Lower lobe of right lung (tissue), 2 donors: ENCODE measurements around the gene RBM14. TPM values are rescaled to one million over a fixed set of nuclear protein-coding genes. Genes with fewer than 3 reads are reported as not detected.
"Not testable (repeated sequence)": the region's sequence is repeated elsewhere in the genome, so short reads cannot be mapped to it uniquely, and the experiment has no call there.

Experiments used
- ATAC-seq, 2 donors: fragments of 200-7000 bp; cut with Tn5 transposase; one replicate each; pipeline ENCODE4 v1.9.1; 2020 to 2022; ENCODE audit warnings: mild to moderate bottlenecking in 2 of 2, moderate library complexity in 2 of 2
- DNase-seq: peaks from one replicate; pipeline ENCODE4 v3.0.0-alpha.2; 2020
- H3K27ac ChIP-seq: fragments of 200-600 bp; one replicate; pipeline ENCODE4 v1.8.0; 2022
- H3K27me3 ChIP-seq: fragments of 200-600 bp; one replicate; pipeline ENCODE4 v1.8.0; 2022; ENCODE audit warnings: low read depth
- H3K36me3 ChIP-seq: fragments of 200-600 bp; one replicate; pipeline ENCODE4 v1.8.0; 2022; ENCODE audit warnings: mild to moderate bottlenecking
- H3K4me1 ChIP-seq: fragments of 200-600 bp; one replicate; pipeline ENCODE4 v1.8.0; 2022
- H3K4me3 ChIP-seq: fragments of 200-600 bp; one replicate; pipeline ENCODE4 v1.8.0; 2022; ENCODE audit warnings: mild to moderate bottlenecking
- H3K9me3 ChIP-seq: fragments of 200-600 bp; one replicate; pipeline ENCODE4 v1.8.0; 2022
- intact Hi-C: fragments of 100-400 bp; cut with DNase I; formaldehyde crosslinking; loops from one replicate; pipeline ENCODE4 v1.11.0; 2022
- total RNA-seq: library from RNA; stranded (reverse); fragmentation: NEBNext Ultra II Directional; extraction: Animal tissue kit (Norgen Biotek cat#: 25700); gene quantifications from one replicate; pipeline ENCODE4 v1.2.1, GENCODE V29; 2021
- TF ChIP-seq, protein P1 (sequence below): fragments of 200-600 bp; IDR thresholded peaks from one replicate; pipeline ENCODE4 v1.8.0; 2022; ENCODE audit warnings: antibody characterized with exemption, mild to moderate bottlenecking
- donor health status: DM: no; HTN: yes; CAD: no; lungs with severe emphysema.

The RBM14 gene
- total RNA-seq, 1 donor from 2014 or later: 93.4 TPM

DNA sequence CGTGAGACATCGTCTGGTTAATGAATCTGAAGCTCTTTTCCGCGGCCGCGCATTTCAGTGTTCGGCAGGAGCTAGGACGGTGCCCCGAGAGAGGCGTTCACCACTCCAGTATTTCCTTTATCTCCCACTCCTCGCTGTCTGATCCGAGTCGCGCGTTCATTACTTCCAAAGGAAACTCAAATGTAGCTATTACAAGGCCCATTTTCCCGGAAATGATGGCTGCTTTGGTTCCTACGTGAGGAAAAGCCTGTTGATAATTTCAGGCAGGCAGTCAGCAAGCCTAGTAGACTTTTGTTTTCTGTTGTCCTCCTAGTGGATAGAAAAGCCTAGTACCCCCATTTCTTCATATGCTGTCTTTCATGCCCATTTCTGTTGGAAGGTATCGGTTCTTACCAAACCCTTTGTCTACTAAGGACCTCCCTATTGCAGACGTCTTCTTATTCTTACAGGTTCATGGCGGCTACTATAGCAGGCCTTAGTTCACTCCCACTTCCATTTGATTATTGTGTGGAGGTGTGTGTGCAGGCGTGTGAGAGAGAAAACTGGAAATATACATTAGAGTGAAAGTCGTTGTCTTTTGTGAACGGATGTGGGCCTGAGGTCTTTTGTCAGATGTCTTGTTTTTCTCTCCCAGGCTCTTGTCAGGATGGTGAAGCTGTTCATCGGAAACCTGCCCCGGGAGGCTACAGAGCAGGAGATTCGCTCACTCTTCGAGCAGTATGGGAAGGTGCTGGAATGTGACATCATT is 22.8 kb downstream of the RBM14 start:
- TF ChIP-seq, protein P1, sequence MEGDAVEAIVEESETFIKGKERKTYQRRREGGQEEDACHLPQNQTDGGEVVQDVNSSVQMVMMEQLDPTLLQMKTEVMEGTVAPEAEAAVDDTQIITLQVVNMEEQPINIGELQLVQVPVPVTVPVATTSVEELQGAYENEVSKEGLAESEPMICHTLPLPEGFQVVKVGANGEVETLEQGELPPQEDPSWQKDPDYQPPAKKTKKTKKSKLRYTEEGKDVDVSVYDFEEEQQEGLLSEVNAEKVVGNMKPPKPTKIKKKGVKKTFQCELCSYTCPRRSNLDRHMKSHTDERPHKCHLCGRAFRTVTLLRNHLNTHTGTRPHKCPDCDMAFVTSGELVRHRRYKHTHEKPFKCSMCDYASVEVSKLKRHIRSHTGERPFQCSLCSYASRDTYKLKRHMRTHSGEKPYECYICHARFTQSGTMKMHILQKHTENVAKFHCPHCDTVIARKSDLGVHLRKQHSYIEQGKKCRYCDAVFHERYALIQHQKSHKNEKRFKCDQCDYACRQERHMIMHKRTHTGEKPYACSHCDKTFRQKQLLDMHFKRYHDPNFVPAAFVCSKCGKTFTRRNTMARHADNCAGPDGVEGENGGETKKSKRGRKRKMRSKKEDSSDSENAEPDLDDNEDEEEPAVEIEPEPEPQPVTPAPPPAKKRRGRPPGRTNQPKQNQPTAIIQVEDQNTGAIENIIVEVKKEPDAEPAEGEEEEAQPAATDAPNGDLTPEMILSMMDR: no peak
- peak overlapping the region; percentile 86 for H3K27ac ChIP-seq
- intact Hi-C loops: no loop called here
- H3K9me3 ChIP-seq: no peaks in the 10 kb centered on the region
- peak overlapping the region; percentile 71 for H3K4me3 ChIP-seq
- peaks cover 46% of the 10 kb centered on the region for H3K36me3 ChIP-seq
- no peaks in the 10 kb centered on the region for H3K27me3 ChIP-seq
- H3K4me1 ChIP-seq: peaks cover 60% of the 10 kb centered on the region
- no peak for DNase-seq
- peak in 1 of 2 donors; percentile 15 for ATAC-seq

DNA sequence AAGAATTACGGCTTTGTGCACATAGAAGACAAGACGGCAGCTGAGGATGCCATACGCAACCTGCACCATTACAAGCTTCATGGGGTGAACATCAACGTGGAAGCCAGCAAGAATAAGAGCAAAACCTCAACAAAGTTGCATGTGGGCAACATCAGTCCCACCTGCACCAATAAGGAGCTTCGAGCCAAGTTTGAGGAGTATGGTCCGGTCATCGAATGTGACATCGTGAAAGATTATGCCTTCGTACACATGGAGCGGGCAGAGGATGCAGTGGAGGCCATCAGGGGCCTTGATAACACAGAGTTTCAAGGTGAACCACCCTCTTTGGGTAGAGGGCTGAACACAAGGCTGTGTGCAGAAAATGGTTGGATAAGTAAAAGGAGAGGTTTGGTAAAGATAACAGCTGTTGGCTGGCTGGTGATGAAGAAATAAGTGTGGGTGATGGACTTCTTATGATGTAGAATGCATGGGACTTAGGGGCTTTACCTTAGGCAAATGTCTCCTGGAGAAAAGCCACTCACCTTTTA is 23.4 kb downstream of the RBM14 start:
- intact Hi-C loops, H3K27me3 ChIP-seq, H3K27ac ChIP-seq, DNase-seq, H3K9me3 ChIP-seq, ATAC-seq: not testable (repeated sequence)
- H3K4me1 ChIP-seq: peaks cover 66% of the 10 kb centered on the region
- H3K4me3 ChIP-seq: peak overlapping the region; percentile 71
- H3K36me3 ChIP-seq: peaks cover 52% of the 10 kb centered on the region

DNA sequence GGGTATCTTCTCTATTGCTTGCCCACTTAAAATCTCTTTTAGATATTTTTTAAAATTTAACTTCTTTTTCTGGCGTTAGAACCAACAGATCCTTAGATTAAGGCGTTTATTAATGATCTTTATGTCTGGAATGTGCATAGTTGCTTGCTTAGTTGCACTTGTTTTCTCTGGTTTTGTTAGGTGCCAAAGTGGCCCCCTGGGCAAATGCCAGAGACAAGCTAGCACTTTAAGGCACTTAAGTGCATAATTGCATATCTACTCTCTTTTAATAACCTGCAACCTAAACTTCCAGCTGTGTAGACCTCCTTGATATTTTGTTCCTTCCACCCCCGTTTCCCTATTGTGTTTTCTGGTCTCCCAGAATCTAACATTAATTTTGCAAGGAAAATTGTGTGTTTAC is 25.4 kb downstream of the RBM14 start:
- peak overlapping the region; percentile 71 for H3K4me3 ChIP-seq
- TF ChIP-seq, protein P1: no peak
- H3K27ac ChIP-seq: no peak overlapping the region
- no peaks in the 10 kb centered on the region for H3K9me3 ChIP-seq
- H3K4me1 ChIP-seq: peaks cover 86% of the 10 kb centered on the region
- DNase-seq (no peak), ATAC-seq (no peak)
- intact Hi-C loops: no loop called here
- H3K36me3 ChIP-seq: peaks cover 72% of the 10 kb centered on the region
- H3K27me3 ChIP-seq: no peaks in the 10 kb centered on the region

DNA sequence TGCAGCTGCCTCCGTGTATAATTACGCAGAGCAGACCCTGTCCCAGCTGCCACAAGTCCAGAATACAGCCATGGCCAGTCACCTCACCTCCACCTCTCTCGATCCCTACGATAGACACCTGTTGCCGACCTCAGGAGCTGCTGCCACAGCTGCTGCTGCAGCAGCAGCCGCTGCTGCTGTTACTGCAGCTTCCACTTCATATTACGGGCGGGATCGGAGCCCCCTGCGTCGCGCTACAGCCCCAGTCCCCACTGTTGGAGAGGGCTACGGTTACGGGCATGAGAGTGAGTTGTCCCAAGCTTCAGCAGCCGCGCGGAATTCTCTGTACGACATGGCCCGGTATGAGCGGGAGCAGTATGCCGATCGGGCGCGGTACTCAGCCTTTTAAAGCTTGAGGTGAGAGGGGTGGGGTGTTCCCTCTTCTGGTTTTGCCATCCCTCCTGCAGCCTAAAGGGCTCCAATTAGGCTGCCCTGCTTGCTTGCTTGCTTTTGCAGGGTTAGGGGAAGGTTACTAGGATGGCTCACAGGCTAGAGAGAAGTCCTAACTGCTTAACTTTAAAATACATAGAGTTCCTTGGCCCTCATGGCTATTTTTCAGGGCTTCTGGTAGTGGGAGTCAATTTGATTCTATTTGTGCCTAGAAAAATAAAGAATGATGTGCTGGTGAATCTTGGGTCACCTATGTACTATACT is 27.5 kb downstream of the RBM14 start:
- peaks cover 92% of the 10 kb centered on the region for H3K36me3 ChIP-seq
- no peak overlapping the region for H3K27ac ChIP-seq
- no peak overlapping the region for H3K4me3 ChIP-seq
- H3K27me3 ChIP-seq: no peaks in the 10 kb centered on the region
- no peaks in the 10 kb centered on the region for H3K9me3 ChIP-seq
- DNase-seq (no peak), ATAC-seq (no peak)
- intact Hi-C loops: no loop called here
- TF ChIP-seq, protein P1: no peak
- peaks cover 81% of the 10 kb centered on the region for H3K4me1 ChIP-seq

DNA sequence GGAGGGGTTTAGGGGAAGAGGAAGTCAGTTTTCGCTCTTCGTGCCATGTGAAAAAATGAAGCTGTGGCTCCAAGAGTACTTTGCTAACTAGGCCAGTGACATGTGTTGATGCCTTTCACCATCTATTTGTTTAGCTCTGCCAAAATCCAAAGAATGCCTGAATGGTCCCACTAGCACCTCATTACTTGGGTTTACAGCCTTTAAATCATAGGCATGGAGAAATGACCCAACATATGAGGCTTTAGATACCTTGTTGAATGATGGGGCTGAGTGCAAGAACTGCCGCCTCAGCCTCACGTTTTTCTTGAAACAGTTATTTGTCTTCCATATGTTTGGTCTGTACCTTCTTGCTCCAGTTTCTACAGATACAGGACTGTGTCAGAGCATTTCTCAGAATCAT is 30.4 kb downstream of the RBM14 start:
- no peak for DNase-seq
- H3K4me3 ChIP-seq: no peak overlapping the region
- peaks cover 53% of the 10 kb centered on the region for H3K4me1 ChIP-seq
- H3K27ac ChIP-seq: no peak overlapping the region
- intact Hi-C loops: no loop called here
- H3K36me3 ChIP-seq: peaks cover 95% of the 10 kb centered on the region
- TF ChIP-seq, protein P1: no peak
- no peak for ATAC-seq
- H3K27me3 ChIP-seq: no peaks in the 10 kb centered on the region
- H3K9me3 ChIP-seq: no peaks in the 10 kb centered on the region

DNA sequence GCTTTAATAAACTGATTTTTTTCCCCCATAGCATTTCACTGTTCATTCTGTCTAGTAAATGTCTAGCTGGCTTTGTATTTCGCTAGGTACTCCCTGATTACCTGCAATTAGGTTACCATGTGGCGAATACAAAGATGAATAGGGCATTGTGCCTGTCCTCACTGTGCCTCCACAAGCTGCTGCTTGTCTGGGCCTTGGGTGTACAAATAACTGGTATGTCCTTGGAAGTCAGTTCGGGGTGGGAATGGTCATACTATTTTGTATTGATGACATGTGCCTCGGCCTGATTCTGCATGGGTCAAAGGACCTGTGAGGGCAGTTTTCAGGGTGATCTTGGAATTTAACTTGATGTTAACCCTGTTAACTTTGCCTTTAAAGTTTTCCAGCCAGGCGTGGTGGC is 33.5 kb downstream of the RBM14 start:
- intact Hi-C loops: no loop called here
- Histone ChIP-seq H3K36me3 (peaks cover 88% of the 10 kb centered on the region), H3K27me3 (no peaks in the 10 kb centered on the region), H3K4me3 (no peak overlapping the region), H3K4me1 (peaks cover 22% of the 10 kb centered on the region), H3K9me3 (no peaks in the 10 kb centered on the region), H3K27ac (no peak overlapping the region)
- TF ChIP-seq, protein P1: no peak
- DNase-seq: no peak
- no peak for ATAC-seq
